H9 (cell line): Measurements from ENCODE around the gene PEX14. TPM values are rescaled to one million over a fixed set of nuclear protein-coding genes. Genes with fewer than 3 reads are reported as not detected.

Experiments
- DNase-seq: peaks from one replicate; pipeline ENCODE4 v3.0.0-alpha.2; 2017
- H2AFZ ChIP-seq: one replicate; pipeline ENCODE4 v1.6.1; 2013; ENCODE audit warnings: mild to moderate bottlenecking, low read length, control low read depth, moderate library complexity
- H2AK5ac ChIP-seq: 2 replicates; pipeline ENCODE4 v1.6.1; 2013; ENCODE audit warnings: low read length, control low read depth, mixed read lengths; ENCODE audit not compliant: insufficient read length
- H2BK120ac ChIP-seq: one replicate; pipeline ENCODE4 v1.6.1; 2013; ENCODE audit warnings: low read depth, mild to moderate bottlenecking, low read length, control low read depth, inconsistent platforms; ENCODE audit not compliant: poor library complexity, severe bottlenecking
- H2BK12ac ChIP-seq: 2 replicates; pipeline ENCODE4 v1.6.1; 2013; ENCODE audit warnings: low read length, control low read depth, mixed read lengths, low read depth; ENCODE audit not compliant: insufficient read length
- H2BK15ac ChIP-seq: 2 replicates; pipeline ENCODE4 v1.6.1; 2013; ENCODE audit warnings: low read depth, low read length, control low read depth
- H2BK20ac ChIP-seq: one replicate; pipeline ENCODE4 v1.6.1; 2013; ENCODE audit warnings: low read depth, mild to moderate bottlenecking, low read length, control low read depth, inconsistent platforms; ENCODE audit not compliant: poor library complexity, severe bottlenecking
- H2BK5ac ChIP-seq: 2 replicates; pipeline ENCODE4 v1.6.1; 2013; ENCODE audit warnings: low read length, control low read depth, mixed read lengths; ENCODE audit not compliant: insufficient read length
- H3K14ac ChIP-seq: 2 replicates; pipeline ENCODE4 v1.6.1; 2013; ENCODE audit warnings: low read length, control low read depth; ENCODE audit not compliant: insufficient read depth
- H3K18ac ChIP-seq: 2 replicates; pipeline ENCODE4 v1.6.1; 2013; ENCODE audit warnings: low read depth, mild to moderate bottlenecking, mixed read lengths, low read length, control low read depth; ENCODE audit not compliant: insufficient read length
- H3K23ac ChIP-seq: 2 replicates; pipeline ENCODE4 v1.6.1; 2013; ENCODE audit warnings: low read length, control low read depth, mixed read lengths, low read depth; ENCODE audit not compliant: insufficient read length
- H3K23me2 ChIP-seq: 2 replicates; pipeline ENCODE4 v1.6.1; 2013; ENCODE audit warnings: low read depth, mild to moderate bottlenecking, mixed read lengths, low read length, control low read depth; ENCODE audit not compliant: insufficient read length, poor library complexity, severe bottlenecking
- H3K27ac ChIP-seq: 2 replicates; pipeline ENCODE4 v1.5.1; 2013; ENCODE audit warnings: low read length, control low read depth, mixed read lengths, low read depth; ENCODE audit not compliant: insufficient read length
- H3K27me3 ChIP-seq: 2 replicates; pipeline ENCODE4 v1.6.1; 2013; ENCODE audit warnings: low read length, control low read depth, inconsistent platforms; ENCODE audit not compliant: insufficient read depth
- H3K4ac ChIP-seq: 2 replicates; pipeline ENCODE4 v1.6.1; 2013; ENCODE audit warnings: low read depth, mild to moderate bottlenecking, control low read depth, inconsistent platforms, low read length, moderate library complexity
- H3K4me1 ChIP-seq: 2 replicates; pipeline ENCODE4 v1.6.1; 2013; ENCODE audit warnings: low read length, control low read depth, inconsistent platforms; ENCODE audit not compliant: insufficient read depth
- H3K4me2 ChIP-seq: 2 replicates; pipeline ENCODE4 v1.6.1; 2013; ENCODE audit warnings: low read length, control low read depth, mixed read lengths; ENCODE audit not compliant: insufficient read length, insufficient read depth
- H3K56ac ChIP-seq: 2 replicates; pipeline ENCODE4 v1.6.1; 2013; ENCODE audit warnings: low read depth, mild to moderate bottlenecking, mixed read lengths, low read length, control low read depth; ENCODE audit not compliant: insufficient read length
- H3K79me1 ChIP-seq: 2 replicates; pipeline ENCODE4 v1.6.1; 2013; ENCODE audit warnings: low read depth, mild to moderate bottlenecking, moderate library complexity, low read length, control low read depth, inconsistent platforms; ENCODE audit not compliant: insufficient read depth, poor library complexity, severe bottlenecking
- H3K79me2 ChIP-seq: 2 replicates; pipeline ENCODE4 v1.6.1; 2013; ENCODE audit warnings: low read length, control low read depth, inconsistent platforms; ENCODE audit not compliant: insufficient read depth
- H3K9ac ChIP-seq: 2 replicates; pipeline ENCODE4 v1.6.1; 2013; ENCODE audit warnings: low read length, control low read depth, mixed read lengths; ENCODE audit not compliant: insufficient read length; ENCODE audit errors: extremely low read depth
- H3K9me3 ChIP-seq: one replicate; pipeline ENCODE4 v1.6.1; 2013; ENCODE audit warnings: low read depth, low read length, inconsistent platforms; ENCODE audit not compliant: control insufficient read depth
- H3T11ph ChIP-seq: one replicate; pipeline ENCODE4 v1.6.1; 2013; ENCODE audit warnings: mild to moderate bottlenecking, low read length, control low read depth, inconsistent platforms
- H4K20me1 ChIP-seq: one replicate; pipeline ENCODE4 v1.6.1; 2013; ENCODE audit not compliant: control insufficient read depth, insufficient read length, insufficient read depth
- H4K5ac ChIP-seq: 2 replicates; pipeline ENCODE4 v1.6.1; 2013; ENCODE audit warnings: low read depth, mild to moderate bottlenecking, mixed read lengths, low read length, control low read depth; ENCODE audit not compliant: insufficient read length
- H4K8ac ChIP-seq: replicated peaks from 2 replicates; pipeline ENCODE4 v1.6.1; 2013; ENCODE audit warnings: low read length, control low read depth, mixed read lengths, low read depth; ENCODE audit not compliant: insufficient read length
- H4K91ac ChIP-seq: 2 replicates; pipeline ENCODE4 v1.6.1; 2013; ENCODE audit warnings: low read depth, mild to moderate bottlenecking, moderate library complexity, mixed read lengths, low read length, control low read depth; ENCODE audit not compliant: insufficient read length
- H3K27ac Mint-ChIP-seq, 3 experiments: 2 replicates in 2 of 3; 3 replicates in 1 of 3; pipeline ENCODE4 v1.8.0; 2020 to 2021; ENCODE audit warnings: mixed read lengths in 3 of 3, mild to moderate bottlenecking in 1 of 3, moderate library complexity in 1 of 3
- H3K27me3 Mint-ChIP-seq: 2 replicates; pipeline ENCODE4 v1.8.0; 2021; ENCODE audit warnings: low read depth, mild to moderate bottlenecking, moderate library complexity, mixed read lengths
- H3K36me3 Mint-ChIP-seq, 3 experiments: 2 replicates in 2 of 3; 3 replicates in 1 of 3; pipeline ENCODE4 v1.8.0; 2020 to 2021; ENCODE audit warnings: low read depth in 3 of 3, mixed read lengths in 3 of 3; ENCODE audit not compliant: insufficient read depth in 1 of 3
- H3K4me1 Mint-ChIP-seq, 2 experiments: 2 replicates each; pipeline ENCODE4 v1.8.0; 2020; ENCODE audit warnings: mixed read lengths in 2 of 2
- H3K4me3 Mint-ChIP-seq, 2 experiments: 2 replicates in 1 of 2; 3 replicates in 1 of 2; pipeline ENCODE4 v1.8.0; 2020 to 2021; ENCODE audit warnings: mild to moderate bottlenecking in 2 of 2, mixed read lengths in 2 of 2, moderate library complexity in 1 of 2
- H3K9me3 Mint-ChIP-seq, 2 experiments: 2 replicates in 1 of 2; 3 replicates in 1 of 2; pipeline ENCODE4 v1.8.0; 2020; ENCODE audit warnings: mild to moderate bottlenecking in 2 of 2, mixed read lengths in 2 of 2, moderate library complexity in 1 of 2
- CTCF ChIP-seq: fragments of 200-600 bp; sonication (generic); conservative IDR thresholded peaks from 3 replicates; pipeline ENCODE4 v1.8.0; 2021; ENCODE audit warnings: antibody characterized with exemption, mild to moderate bottlenecking
- WGBS: extraction: QIAGEN DNeasy Blood & Tissue Kit; methylation state at CpG from one replicate; pipeline ENCODE4 v1.1.7; 2013; ENCODE audit warnings: missing lambda C conversion rate, low lambda C conversion rate, mixed read lengths; ENCODE audit not compliant: insufficient read length; ENCODE audit errors: extremely low coverage; 5-methylcytosine and 5-hydroxymethylcytosine counted together
- total RNA-seq: library from RNA; stranded (reverse); gene quantifications from 2 replicates; pipeline ENCODE4 v1.2.1, GENCODE V29; 2021

Gene PEX14
- total RNA-seq, 1 experiment from 2014 or later, result 23.9 TPM

DNA sequence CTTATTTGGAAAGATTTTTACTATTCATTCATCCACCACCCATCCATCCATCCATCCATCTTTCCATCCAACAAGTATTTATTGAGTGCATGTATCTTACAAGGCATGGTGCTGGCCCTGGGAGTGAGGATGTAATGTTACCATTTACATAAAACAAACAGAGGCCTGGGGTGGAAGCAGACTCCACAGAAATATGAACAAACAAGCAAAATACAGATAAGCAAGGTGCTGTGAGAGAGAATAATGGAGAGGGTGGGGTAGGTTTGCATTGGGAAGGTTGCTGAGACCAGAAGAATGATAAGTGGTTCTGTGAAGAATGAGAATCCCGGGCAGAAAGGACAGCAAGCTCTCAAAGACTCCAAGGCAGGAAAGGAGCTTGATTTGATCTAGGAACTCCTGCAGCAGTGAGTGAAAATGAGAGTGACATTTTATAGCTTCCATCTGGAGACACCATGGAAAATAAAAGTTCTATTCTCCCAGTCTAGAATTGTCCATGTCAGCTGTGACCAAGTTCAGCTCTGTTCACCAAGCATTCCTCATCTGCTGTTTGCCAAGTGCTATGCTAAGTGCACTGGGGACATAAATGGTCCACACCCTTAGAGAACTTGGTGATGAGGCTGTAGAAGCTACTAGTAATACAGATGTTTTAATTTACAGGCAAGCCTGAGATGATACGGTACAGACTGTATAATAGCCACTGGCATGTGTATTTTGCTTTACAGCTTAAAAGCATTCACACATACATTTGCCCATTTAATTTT is 75.3 kb downstream of the PEX14 start:
- no CpG with 5 or more reads among the region's 2 CpGs for WGBS
- Histone ChIP-seq H3K56ac (no peak overlapping the region), H3K23ac (no peak overlapping the region), H2BK120ac (no peak overlapping the region), H3K4me1 (no peaks in the 10 kb centered on the region; the same call in 1 of the 2 replicates), H2BK12ac (no peak overlapping the region), H2AK5ac (no peak overlapping the region), H3K79me1 (no peaks in the 10 kb centered on the region), H2BK5ac (no peak overlapping the region), H2AFZ (no peak overlapping the region), H3K9ac (no peak overlapping the region), H4K91ac (no peak overlapping the region), H3K79me2 (0 out of 2 replicates have a peak, but pooled peaks cover 1% of the 10 kb centered on the region), H3K23me2 (no peaks in the 10 kb centered on the region), H2BK15ac (no peak overlapping the region), H3K14ac (no peak overlapping the region), H4K8ac (no peak overlapping the region), H3K18ac (no peak overlapping the region), H3K9me3 (no peaks in the 10 kb centered on the region), H3T11ph (no peak overlapping the region), H2BK20ac (no peak overlapping the region), H3K27me3 (no peaks in the 10 kb centered on the region), H3K27ac (no peak overlapping the region), H4K20me1 (no peaks in the 10 kb centered on the region), H3K4me2 (no peak overlapping the region), H4K5ac (no peak overlapping the region), H3K4ac (no peak overlapping the region)
- Mint-ChIP-seq H3K36me3 (no peaks in the 10 kb centered on the region), H3K27me3 (no peaks in the 10 kb centered on the region), H3K4me3 (no peak overlapping the region), H3K4me1 (peaks cover 23% of the 10 kb centered on the region in 2 experiments), H3K27ac (no peak overlapping the region), H3K9me3 (no peaks in the 10 kb centered on the region)
- no peak for TF ChIP-seq CTCF
- DNase-seq, result no peak
